ENCODE results near the gene DNAI2.

The DNAI2 gene

GRCh38 chr17:74345433-74346241 lies 71.6 kb downstream of the DNAI2 start:
- Histone ChIP-seq H3K9me3 (no peaks in the 10 kb centered on the region), H3K36me3 (no peaks in the 10 kb centered on the region), H3K4me1 (no peaks in the 10 kb centered on the region), H3K27ac (no peak overlapping the region), H3K27me3 (peaks cover 0 to 83% of the 10 kb centered on the region in 2 donors), H3K4me3 (no peak overlapping the region)
- intact Hi-C loops (cut with DNase I; ENCODE audit: low total_unique reads), result no loop called here
- no peak for TF ChIP-seq CTCF (IDR thresholded peaks at IDR 0.05)
- no peak for DNase-seq

GRCh38 chr17:74347646-74348045 lies 73.6 kb downstream of the DNAI2 start:
- Histone ChIP-seq H3K27me3 (peaks cover 0 to 82% of the 10 kb centered on the region in 2 donors), H3K9me3 (no peaks in the 10 kb centered on the region), H3K4me3 (no peak overlapping the region), H3K27ac (no peak overlapping the region), H3K36me3 (no peaks in the 10 kb centered on the region), H3K4me1 (peaks cover 0 to 4% (median 0%) of the 10 kb centered on the region in 4 donors)
- intact Hi-C loops (cut with DNase I; ENCODE audit: low total_unique reads), result no loop called here
- TF ChIP-seq CTCF (IDR thresholded peaks at IDR 0.05), result no peak
- DNase-seq, result no peak

- intact Hi-C loops (cut with DNase I; ENCODE audit: low total_unique reads), result no loop called here
- no peak for DNase-seq
- Histone ChIP-seq H3K36me3 (no peaks in the 10 kb centered on the region), H3K9me3 (no peaks in the 10 kb centered on the region), H3K27me3 (peaks cover 0 to 82% of the 10 kb centered on the region in 2 donors), H3K4me3 (no peak overlapping the region), H3K27ac (no peak overlapping the region), H3K4me1 (peaks cover 0 to 4% (median 0%) of the 10 kb centered on the region in 4 donors)
- no peak for TF ChIP-seq CTCF (IDR thresholded peaks at IDR 0.05)
Observed at GRCh38 chr17:74349120-74349519, 75.1 kb downstream of the DNAI2 start.

GRCh38 chr17:74350486-74350885 lies 76.5 kb downstream of the DNAI2 start:
- TF ChIP-seq CTCF (IDR thresholded peaks at IDR 0.05), result no peak
- Histone ChIP-seq H3K4me3 (no peak overlapping the region), H3K27me3 (peaks cover 0 to 82% of the 10 kb centered on the region in 2 donors), H3K27ac (no peak overlapping the region), H3K9me3 (no peaks in the 10 kb centered on the region), H3K4me1 (peaks cover 0 to 4% (median 0%) of the 10 kb centered on the region in 4 donors), H3K36me3 (no peaks in the 10 kb centered on the region)
- no peak for DNase-seq
- intact Hi-C loops (cut with DNase I; ENCODE audit: low total_unique reads), result no loop called here

- no peaks in the 10 kb centered on the region for H3K9me3 ChIP-seq
- H3K27ac ChIP-seq, result no peak overlapping the region
- peaks cover 0 to 5% (median 0%) of the 10 kb centered on the region in 4 donors for H3K4me1 ChIP-seq
- no peak for TF ChIP-seq CTCF (IDR thresholded peaks at IDR 0.05)
- intact Hi-C loops (cut with DNase I; ENCODE audit: low total_unique reads), result no loop called here
- H3K4me3 ChIP-seq, result no peak overlapping the region
- no peak for DNase-seq
- H3K27me3 ChIP-seq, result peaks cover 0 to 85% of the 10 kb centered on the region in 2 donors
- no peaks in the 10 kb centered on the region for H3K36me3 ChIP-seq
Observed at GRCh38 chr17:74351552-74352210, 77.6 kb downstream of the DNAI2 start.
